NCI-H1092 treated with DMSO at 0.1 percent for 48 hours (cell line): ENCODE measurements around the gene PACSIN3.

Experiments used
- DNase-seq: peaks from one replicate; lab custom pipeline; 2025; lab: John Stamatoyannopoulos, UW

PACSIN3 gene

DNA sequence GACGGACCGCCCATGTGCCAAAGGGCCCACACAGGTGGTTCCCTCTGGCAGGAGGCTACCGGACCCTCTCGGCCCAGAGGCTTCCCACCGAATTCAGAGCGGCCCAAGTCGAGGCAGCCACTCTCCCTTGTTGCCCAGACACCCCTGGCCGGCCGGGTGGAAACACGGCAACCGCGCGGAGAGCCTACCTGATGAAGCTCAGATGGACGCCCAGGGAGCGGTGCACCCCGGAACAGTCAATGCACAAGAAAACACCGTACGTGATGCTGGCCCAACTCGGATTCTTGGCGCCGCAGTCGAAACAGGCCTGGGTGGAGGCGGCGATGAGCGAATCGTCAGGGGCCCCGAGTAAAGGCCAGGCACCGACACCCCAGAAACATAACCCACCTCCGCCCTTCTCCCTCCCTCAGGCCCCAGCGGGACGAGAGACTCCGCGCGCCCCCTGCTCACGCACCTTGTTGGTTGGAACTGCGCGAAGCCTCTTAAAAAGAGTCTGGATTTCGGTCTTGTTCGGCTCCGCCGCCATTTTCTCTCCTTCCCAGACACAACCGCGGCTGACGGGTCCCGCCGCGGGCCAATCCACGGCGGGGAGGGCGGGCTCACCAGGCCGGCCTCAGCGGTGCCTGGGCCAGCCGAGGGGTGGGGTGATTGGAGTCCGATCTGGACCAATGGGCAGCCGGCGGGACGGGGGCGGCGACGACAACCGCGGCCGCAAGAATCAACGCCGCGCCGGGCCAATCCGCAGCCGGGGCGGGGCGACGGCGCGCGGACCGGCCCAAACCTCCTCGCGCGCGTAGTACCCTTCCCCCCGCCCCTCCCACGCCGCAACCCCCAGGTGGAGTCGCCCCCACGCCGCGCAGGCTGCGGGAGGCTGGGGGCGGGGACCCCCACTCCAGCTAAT is 9.7 kb downstream of the PACSIN3 start, which contains the start of gene ARFGAP2:
ARFGAP2 (minus strand) TSS at position 552 of the 901 bp plus-strand sequence; CDS start at position 526, 26 bp downstream.
- DNase-seq, result peak; percentile 98

DNA sequence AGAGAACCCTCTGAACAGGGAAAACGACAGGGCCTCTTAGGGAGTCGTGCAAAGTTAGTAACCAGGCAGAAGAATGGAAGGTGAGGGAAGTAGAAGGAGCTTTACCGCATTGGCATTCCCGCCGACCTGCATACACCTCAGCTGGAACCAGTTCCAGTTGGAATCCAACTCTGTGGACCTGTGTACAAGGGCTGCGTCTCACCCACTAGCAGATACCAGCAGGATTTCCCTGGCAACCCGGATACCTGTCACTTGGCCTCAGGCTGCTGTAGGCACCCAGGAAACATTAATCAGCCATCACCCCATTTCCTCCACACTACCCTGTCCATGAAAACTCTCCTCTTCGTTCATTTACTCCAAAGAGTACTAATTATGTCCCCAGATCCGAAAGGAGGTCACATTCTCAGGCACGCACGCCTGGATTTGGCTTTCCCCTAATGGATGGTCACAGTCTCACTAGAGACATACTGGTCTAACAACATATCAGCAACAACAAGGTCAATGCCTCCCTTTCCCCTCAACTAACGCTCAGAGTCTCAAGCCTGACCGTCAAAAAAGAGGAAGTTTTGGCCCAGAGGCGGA is 10.4 kb downstream of the PACSIN3 start:
- DNase-seq, result no peak

DNA sequence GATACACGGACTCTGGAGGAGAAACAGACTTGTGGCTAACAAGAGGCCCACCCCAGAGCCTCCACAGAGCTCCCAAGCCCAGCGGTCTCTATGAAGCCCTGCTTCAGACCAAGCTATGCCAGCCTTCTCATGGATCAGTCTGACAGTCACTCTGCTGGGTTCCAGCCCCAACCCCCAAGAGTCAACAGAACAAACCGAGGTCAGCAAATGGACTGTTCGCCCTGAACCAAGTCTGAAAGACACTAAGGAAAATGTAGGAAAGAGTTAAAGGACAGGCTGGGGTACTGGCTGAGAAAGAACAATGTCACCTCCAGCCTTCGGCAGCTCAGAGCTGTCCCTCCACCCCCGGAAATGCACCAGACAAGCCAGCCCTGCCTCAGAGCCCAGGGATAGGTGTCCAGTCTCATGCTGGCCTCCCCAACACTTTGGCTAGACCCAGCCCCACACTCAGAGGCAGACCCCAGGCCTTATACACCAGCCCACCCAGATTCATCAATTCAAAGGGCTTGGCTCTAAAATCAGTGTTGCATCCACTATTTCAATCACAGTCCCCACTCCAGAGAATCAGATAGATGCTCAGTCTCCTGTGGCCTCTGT is 13.4 kb downstream of the PACSIN3 start:
- no peak for DNase-seq

DNA sequence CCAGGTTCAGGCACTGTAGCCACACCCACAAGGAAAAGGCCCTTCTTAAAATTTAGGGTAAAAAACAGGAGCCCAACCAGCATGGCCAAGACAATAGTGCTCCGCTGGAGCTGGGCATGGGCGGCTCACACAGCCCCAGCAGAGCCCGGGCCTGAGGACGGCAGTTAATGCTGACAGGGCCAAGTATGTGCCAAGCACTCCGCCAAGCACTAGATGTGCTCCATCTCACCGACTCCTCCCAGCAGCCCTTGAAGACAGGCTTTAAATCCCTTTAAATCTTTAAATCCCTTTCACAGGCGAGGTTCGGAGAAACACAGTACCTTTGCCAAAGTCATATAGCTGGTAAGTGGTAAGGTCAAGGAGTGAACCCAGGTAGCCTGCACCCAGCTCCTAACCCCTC is 14.4 kb downstream of the PACSIN3 start:
- DNase-seq, result no peak

DNA sequence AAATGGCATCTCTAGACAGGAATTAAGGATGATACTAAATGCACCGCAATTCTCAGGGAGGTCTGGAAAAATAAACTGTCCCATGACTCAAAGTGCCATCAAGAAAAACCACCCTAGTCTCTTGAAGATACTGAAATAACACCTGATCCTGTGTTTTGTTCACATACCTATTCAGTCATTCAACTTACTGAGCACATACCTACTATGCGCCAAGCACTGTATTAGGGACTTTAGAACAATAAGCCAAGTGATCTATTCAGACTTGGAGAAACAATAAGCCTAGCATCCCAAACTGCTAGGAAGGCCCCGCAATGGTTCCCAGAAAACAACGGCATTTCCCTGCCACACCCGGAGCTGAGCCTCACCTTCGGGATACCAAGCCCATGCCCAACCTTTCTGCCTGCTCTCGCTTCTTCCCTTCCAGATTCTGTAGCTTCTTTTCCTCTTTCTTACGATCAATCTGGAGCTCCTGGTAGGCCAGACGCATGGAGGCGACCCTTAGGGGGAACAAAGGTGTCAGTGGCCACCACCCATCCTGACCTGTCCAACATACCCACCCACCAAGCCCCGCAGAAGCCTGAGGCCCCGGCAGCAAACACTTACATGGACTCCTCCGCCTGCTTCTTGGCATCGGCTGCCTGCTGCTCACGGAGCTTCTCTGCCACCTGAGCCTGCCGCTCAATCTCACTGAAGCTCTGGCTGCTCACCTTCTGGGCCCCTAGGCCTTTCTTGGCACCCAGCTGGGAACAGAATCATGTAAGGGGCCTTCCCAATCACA is 15.0 kb downstream of the PACSIN3 start:
- DNase-seq, result no peak

DNA sequence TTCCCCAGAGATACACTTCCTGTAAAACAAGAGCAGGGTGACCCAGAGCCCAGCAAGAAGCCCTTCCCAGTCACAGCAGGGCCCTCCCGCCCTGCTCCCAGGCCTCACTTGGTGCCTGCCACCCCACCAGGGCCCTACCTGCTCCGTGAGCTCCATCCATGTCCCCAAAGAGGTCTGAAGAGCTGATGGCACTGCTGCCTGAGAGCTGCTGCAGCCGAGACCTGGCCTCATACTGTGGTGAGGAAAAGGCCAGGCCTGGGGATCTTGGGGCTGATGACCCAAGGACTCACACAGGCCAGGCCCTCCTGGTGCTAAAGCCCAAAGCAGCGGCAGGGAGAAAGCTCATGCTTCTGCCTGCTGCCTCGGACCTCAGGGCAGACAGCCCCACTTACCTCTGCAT is 19.9 kb downstream of the PACSIN3 start:
- no peak for DNase-seq

DNA sequence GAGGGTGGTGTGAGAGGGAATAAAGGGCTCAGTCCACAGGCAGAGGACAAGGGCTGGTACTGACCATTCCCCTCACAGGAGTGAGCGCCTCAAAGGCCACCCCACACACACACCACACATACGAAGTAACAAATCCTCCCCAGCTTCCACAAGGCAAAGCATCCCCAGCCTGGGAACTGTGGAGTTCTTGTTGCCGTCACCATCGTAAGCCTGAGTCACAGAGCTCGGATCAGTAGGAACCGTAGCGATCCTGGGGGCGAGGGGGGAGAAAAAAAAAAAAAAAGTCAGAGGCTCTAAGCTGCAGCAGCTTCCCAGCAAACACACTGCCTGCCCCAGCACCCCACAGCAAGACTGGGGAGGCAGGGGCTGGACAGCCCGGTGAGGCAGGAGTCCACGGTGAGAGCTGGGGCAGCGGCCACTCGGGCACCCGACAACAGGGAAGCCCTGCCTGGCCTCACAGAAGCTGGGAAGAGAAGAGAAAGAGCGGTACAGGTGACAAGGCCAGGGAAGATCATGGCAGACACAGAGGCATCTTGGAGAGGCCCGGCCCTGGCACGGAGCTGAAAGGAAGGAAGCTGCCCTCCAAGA is 20.9 kb downstream of the PACSIN3 start:
- no peak for DNase-seq

DNA sequence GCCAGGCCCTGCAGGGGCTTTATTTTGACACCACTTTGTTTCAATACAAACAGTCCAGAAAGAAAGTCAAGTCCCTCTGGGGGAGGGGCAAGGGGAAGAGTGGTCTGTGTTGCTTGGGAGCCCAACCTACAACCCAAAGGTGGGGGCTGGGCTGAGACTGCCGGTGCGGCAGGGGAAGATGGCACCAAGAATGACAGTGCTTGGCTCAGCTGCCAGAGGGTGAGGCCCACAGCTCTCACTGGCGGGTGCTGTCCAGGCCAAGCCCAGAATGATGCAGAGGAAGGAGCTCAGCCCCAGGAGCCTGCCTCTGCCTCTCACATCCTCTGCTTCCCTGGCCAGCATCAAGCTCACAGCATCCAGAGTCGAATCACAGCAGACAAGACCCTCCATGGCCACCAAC is 21.9 kb downstream of the PACSIN3 start:
- DNase-seq, result no peak

DNA sequence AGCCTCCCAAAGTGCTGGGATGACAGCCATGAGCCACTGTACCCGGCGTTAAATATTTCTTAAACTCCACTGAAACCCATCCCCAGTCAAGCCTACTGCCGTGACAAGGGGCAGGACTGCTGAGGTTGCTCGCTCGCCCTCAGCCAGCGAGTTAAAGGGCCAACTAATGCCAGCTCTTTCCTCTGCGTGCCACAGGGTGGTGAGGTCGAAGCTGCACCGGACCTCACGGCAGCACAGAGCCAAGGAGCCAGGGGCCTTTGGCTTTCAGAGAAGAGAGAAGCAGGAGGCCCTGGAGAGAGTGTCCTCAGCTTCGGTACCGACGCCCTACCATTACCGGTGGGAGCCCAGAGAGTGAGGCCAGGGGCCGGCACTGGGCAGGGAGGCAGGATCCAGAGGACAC is 22.3 kb downstream of the PACSIN3 start:
- no peak for DNase-seq

DNA sequence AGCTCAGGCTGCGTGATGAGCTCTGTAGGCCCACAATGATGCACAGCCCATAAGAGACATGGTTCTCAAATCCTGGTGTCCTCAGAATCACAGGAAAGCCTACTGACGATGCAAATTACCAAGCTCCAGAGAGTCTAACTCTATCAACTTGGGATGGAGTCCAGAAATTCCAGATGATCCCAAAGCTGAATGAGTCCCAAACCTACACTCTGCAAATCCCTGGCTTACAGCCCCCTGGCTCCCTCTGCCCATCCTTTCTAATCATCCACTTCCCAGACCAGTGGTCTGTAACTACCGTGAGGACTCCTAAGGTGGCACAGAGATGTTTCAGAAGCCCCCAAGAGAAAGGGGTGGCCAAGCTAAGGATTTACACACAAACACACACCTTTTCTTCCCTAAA is 23.0 kb downstream of the PACSIN3 start:
- no peak for DNase-seq

DNA sequence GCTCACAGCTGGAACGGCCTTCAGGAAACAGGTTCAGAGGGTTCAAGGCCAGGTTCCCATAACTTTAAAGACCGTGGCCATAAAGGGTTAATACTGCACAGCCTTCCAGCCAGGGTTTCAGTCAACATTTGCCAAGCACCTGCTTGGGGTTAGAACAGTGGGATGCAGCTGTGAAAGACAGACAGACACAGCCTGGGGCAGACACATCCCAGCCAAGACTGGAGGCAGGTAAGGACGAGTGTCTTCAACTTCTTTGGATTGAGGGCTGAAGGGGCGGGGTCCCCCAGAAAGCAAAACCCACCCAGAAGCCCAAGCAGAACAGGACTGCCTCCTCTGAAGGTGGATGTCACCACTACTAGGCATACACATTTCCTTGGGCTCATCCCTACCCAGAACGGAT is 23.8 kb downstream of the PACSIN3 start:
- DNase-seq, result no peak

DNA sequence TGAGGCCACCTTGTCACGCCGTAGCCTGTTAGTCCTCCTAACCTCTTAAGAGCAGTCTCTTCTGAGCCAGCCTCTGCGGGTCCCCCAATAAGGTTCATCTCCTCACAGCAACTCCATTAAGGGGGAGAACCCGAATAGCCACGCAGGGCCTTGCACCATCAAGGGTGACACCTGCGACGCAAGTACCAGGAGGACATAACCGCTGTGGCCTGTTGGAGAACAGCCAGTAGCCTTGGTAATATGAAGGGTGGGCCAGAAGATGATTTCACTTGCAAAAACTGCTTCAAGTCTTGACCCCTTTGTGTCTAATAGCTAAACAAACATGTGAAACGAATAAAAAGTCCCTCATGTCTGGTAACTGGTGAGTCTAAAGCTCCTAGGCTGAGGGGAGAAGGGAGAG is 24.3 kb downstream of the PACSIN3 start:
- no peak for DNase-seq

DNA sequence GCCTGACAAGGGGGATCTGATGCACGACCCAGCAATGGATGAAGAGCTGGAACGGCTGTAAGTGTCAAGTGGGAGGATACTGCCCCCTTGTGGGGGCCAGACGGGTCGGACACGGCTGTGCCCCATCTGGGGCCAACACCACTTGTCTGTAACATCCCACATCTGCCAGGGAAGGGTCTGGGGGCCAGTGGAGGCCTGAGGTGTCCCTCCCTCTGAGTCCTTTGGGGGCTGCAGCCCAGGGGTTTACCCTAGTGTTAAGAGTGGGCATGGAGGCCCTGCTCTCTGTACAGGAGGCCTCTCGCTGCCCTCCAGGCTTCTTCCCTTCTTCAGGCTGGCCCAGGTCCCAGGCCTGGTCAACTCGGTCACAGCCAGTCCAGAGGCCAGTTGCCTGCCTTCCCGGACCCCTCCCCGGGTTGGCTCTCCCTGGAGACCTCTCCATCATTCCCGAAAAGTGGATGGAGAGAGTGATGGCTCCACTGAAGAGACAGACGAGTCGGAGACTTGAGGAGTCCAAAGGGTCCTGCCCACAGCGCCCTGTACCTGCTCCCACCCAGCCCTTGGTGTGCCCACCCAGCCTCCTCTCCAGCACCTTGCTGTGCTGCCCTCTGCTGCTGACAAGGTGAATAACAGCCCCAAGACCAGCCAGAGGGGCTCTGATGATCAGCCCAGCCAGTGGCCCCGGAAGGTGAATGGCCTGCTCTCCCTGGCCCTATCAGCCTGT is 24.9 kb downstream of the PACSIN3 start:
- DNase-seq, result peak; percentile 48

DNA sequence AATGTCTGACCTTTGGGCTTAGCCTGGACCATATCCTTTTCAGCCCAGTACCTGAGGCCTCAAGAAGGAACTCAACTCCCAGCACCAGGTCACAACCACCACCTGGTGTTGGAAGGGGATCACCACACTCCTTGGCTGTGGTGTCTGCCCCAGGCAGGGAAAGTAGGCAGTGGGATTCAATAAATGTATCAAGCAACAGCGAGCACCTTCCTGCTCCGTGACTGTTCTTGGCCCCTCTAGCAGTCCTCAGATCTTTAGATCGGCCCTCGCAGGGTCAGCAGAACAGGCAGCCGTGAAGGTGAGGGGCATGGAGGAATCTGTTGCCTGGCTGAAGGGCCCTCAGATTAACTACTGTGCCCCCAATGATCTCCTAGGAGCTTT is 25.5 kb downstream of the PACSIN3 start:
- DNase-seq, result no peak

DNA sequence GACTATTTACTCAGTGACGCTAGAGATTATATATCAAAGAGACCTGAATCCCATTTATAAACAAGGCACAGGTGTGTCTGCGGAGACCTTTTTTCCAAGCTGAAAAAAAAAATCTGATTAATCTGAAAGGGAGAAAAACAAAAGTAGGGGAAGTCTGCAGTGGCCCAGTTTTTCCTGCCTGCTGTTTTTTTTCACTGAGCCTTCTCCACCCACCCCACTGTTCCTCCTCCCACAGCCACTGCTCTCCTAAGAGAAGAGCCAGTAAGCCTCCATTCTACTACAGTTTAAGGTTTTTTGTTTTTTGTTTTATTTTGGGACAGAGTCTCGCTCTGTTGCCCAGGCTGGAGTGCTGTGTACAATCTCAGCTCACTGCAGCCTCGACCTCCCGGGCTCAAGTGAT is 28.0 kb downstream of the PACSIN3 start:
- DNase-seq, result no peak

DNA sequence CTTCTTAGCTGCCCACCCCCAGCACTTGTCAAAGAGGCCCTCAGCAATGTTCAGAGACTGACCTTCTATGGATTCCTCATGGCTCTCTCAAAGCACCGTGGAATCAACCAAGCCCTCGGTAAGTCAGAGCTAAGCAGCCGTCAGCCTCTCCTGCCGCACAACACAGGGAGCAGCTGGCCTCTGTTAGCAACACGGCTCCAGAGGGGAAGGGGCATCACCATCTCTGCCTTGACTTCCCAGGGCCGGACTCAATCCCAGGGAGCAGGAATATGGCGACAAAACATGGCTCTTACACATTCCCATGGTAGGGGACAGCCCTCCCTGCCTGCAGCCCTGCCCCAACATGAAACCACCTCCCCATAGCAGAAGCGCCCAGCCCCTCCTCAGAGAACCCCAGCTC is 28.4 kb downstream of the PACSIN3 start:
- DNase-seq, result no peak

DNA sequence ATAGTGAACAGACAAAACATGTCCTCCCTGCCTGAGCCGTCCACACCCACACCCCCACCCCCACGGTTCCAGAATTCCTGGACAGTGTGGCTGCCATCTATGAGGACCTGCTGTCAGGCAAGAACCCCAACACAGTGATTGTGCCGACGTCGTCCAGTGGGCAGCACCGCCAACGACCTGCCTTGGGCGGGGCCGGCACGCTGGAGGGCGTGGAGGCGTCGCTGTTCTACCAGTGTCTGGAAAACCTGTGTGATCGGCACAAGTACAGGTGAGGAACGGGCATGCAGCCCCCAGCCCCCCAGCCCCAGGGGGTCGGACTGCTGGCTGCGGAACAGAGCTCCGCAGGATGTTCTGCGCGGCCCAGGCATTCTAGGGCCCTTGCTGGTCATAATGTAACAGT is 29.3 kb downstream of the PACSIN3 start:
- DNase-seq, result no peak

DNA sequence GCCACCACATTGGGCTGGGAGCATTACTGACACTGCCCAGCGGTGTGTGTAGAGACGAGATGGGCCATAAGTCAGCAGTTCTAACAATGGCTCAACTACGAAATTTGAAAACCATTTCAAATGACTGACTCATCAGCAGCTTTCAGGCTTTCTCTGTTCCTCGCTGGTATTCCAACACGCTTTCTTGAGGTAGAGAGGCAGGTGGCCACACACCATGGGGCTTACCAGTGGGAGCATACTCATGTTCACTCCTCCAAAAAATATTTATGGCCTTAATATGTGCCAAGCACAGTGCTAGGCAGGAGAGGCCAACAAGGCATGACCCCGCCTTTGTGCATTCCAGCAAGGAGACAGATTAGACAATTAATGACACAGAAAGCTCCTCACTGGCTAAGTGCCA is 29.9 kb downstream of the PACSIN3 start:
- DNase-seq, result no peak

DNA sequence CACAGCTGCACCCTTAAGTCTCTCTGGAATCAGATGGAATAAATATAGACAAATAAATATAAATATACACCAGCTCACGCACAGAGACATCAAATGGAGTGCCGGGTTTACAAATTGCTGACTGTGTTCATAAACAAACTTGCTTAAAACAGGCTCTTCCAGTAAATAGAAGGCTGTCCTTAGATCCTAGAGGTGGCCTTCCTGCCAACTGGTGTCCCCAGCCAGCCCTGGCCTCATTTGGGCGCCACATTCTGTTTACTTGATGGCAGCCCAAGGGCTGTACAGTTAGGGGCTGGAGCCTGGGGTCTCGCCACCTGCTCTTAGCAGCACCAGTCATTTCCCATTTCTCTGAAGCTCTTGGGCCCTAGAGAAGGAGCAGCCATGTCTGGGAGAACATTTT is 30.4 kb downstream of the PACSIN3 start:
- DNase-seq, result peak; percentile 35

DNA sequence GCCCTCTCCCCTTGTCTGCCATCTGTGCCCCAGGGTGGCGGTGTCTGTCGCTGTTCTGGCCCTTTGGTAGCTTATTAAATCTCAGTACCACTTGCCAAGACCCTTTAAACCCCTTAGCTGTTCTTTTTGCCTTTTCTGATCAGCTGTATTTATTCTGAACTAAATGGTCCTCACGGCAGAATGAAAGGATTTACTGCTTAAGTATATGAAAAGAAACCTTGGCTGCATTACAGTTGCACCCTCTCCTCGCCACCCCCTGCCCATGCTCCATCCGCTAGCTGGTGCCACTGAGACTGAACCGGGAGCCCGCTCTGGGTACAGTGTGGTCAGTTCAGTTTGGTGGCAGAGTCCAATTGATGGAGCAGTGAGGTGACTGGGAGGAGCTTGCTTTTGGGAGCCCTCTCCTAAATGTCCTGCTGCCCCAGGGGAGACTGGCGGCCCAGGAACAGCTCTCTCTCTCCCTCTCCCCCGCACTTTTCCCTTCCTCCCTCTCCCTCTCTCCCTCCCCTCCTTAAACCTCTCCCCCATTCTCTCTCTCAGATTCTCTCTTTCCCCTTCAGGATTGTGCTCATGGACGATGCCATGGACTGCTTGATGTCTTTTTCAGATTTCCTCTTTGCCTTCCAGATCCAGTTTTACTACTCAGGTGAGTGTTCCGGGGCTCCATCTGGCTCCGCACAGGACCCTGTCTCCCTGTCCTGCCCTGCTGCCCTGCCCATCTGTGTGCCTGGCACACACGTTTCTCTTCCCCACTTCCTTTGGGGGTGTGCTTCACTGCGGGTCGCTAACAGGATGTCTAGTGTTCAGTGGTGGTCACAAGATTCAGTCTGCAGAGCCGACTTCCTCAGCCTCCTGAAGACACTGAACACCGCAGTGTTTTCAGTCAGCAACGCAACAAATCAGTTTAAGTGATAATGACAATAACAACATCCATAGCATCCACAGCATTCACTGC is 31.3 kb downstream of the PACSIN3 start:
- peak; percentile 37 for DNase-seq
